RWPE1 (cell line): ENCODE results near the gene CELF4.

Experiments
- CTCF ChIA-PET: fragments of 350-600 bp; sonication (Branson Sonifier 250); formaldehyde crosslinking; extraction: SDS; loops from one replicate; lab custom pipeline; 2021; lab: Yijun Ruan, JAX
- POLR2A ChIA-PET: fragments of 400-600 bp; formaldehyde crosslinking; extraction: SDS; loops from one replicate; lab custom pipeline; 2020; ENCODE audit warnings: antibody characterized with exemption; ENCODE audit not compliant: low non-redundant PET; lab: Yijun Ruan, JAX
- DNase-seq: peaks from one replicate; pipeline ENCODE4 v3.0.0; 2012; ENCODE audit warnings: low spot score
- H3K27ac ChIP-seq: fragments of 450-650 bp; 2 replicates; pipeline ENCODE4 v1.5.1; 2017
- TF ChIP-seq, protein P1 (sequence below): fragments of 450-650 bp; conservative IDR thresholded peaks from 2 replicates; pipeline ENCODE4 v1.5.1; 2017; ENCODE audit warnings: low read depth, mild to moderate bottlenecking

CELF4 gene

DNA sequence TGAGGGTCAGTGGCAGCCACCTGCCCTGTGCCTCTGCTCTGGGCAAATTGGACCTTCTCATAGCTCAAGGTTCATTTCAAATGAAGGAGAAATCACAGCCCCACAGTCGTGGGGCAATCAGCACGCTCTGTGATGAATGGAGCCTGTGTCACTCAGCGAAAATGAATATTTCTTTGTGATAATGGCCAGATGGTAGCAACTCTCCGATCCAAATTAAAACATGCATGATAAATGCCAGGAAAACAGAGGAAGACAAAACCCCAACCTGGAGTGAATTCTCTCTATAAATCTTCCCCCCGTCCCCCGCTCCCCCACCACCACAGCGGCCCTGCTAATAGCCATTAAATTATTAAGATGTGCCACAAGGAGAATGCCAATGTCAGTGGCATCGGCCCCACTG is 258.4 kb downstream of the CELF4 start:
- TF ChIP-seq, protein P1, sequence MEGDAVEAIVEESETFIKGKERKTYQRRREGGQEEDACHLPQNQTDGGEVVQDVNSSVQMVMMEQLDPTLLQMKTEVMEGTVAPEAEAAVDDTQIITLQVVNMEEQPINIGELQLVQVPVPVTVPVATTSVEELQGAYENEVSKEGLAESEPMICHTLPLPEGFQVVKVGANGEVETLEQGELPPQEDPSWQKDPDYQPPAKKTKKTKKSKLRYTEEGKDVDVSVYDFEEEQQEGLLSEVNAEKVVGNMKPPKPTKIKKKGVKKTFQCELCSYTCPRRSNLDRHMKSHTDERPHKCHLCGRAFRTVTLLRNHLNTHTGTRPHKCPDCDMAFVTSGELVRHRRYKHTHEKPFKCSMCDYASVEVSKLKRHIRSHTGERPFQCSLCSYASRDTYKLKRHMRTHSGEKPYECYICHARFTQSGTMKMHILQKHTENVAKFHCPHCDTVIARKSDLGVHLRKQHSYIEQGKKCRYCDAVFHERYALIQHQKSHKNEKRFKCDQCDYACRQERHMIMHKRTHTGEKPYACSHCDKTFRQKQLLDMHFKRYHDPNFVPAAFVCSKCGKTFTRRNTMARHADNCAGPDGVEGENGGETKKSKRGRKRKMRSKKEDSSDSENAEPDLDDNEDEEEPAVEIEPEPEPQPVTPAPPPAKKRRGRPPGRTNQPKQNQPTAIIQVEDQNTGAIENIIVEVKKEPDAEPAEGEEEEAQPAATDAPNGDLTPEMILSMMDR: no peak
- POLR2A ChIA-PET: no interaction called here
- DNase-seq: no peak
- CTCF ChIA-PET: interaction anchor here (0.9 kb wide), 1 partner anchor 786 kb away, joined by 3 read pairs; no protein-coding TSS in a partner anchor
- H3K27ac ChIP-seq: no peak overlapping the region

GRCh38 chr18:37306432-37306831 is 259.2 kb downstream of the CELF4 start:
- CTCF ChIA-PET: no interaction called here
- POLR2A ChIA-PET: no interaction called here

DNA sequence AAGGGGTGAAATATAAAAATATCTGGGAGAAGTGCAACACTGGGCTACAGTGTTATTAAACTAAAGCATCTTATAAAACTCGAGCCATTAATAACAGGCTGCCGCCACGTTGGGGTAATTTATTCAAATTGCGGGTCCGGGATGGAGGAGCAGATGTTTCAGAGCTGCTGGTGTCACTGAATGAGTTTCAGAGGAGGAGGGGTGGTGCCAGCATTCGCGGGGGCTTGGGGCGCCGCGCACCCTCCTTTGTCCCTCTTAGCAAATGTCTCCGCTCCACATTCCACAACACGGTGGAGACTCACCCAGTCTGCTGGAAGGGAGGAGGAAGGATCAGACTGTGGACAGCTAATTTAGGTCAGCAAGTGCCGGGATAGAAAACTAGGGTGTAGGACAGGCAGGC is 260.5 kb downstream of the CELF4 start:
- H3K27ac ChIP-seq: no peak overlapping the region
- CTCF ChIA-PET: no interaction called here
- DNase-seq: no peak
- POLR2A ChIA-PET: no interaction called here
- TF ChIP-seq, protein P1: no peak

More at GRCh38 chr18:37306432-37306831, 259.2 kb downstream of the CELF4 start:
- TF ChIP-seq, protein P1: no peak
- DNase-seq: no peak
- H3K27ac ChIP-seq: no peak overlapping the region

DNA sequence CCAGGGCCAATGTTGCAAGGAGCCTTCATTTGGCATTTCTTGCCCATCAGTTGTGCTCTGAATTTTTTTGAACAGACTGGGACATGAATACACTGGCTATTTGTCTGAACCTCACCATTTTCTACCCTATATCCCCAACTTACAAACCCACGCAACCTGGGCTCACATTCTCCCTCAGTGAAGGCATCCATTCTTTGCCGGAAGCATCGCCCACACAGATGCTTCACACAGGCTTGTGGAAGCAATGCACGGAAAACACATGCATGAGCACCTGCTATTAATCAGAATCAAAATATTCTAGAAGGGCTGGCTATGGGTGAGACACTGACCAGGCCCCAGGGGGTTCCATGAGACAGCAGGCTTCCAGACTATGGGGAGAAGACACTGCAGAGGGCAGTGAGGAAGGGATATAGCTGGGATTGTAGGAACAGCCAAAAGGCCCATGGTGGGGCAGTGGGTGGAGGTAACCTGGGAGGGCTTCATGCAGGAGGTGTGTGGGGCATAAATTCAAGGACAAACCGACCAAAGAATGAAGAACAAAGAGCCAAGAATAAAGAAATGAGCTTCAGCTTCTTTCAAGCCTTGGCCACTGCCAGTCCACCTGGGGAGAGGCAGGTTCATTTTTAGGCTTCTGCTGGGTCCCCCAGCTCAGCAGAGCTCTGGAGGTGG is 261.5 kb downstream of the CELF4 start:
- CTCF ChIA-PET: no interaction called here
- H3K27ac ChIP-seq: no peak overlapping the region
- POLR2A ChIA-PET: no interaction called here
- DNase-seq: no peak
- TF ChIP-seq, protein P1: no peak

DNA sequence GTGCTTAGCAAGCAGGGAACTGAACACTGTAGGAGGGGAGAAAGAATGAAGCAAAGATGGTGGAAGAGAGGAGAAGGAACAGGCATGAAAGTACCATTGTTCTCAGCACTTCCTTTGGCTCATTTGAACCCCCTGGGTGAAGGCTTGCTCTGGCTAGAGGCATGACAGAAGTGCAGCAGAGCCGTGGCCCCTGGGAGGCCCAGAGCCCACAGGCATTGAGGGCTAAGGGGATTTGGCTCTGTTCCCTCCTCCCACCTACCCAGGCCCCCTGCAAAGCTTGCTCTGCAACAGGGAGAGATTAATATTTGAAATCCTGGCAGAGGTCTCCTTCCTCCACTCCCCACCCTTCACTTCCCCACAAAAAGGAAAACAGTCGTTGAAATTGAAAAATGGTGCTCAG is 262.6 kb downstream of the CELF4 start:
- no peak for DNase-seq
- CTCF ChIA-PET: no interaction called here
- H3K27ac ChIP-seq: no peak overlapping the region
- TF ChIP-seq, protein P1: no peak
- POLR2A ChIA-PET: no interaction called here

GRCh38 chr18:37302519-37302918 is 263.1 kb downstream of the CELF4 start:
- no peak overlapping the region for H3K27ac ChIP-seq

More at GRCh38 chr18:37302519-37302918, 263.1 kb downstream of the CELF4 start:
- ChIA-PET POLR2A (no interaction called here), CTCF (no interaction called here)
- TF ChIP-seq, protein P1: no peak
- DNase-seq: no peak
